Measurements from ENCODE around the gene C2orf66.

Gene C2orf66

GRCh38 chr2:196809260-196809659, at the start of gene C2orf66:
Gene C2orf66 (minus strand): TSS chr2:196809355. CDS start chr2:196809336, 19 bp downstream.
- Histone ChIP-seq H3K4me3 (ENCODE audit: low read depth in 1 of 2, low read length in 2 of 2) (no peak within 1 kb of the TSS), H3K9me3 (ENCODE audit: insufficient read depth, low read length, severe bottlenecking) (no peaks in the 10 kb centered on the region), H3K4me2 (ENCODE audit: insufficient read depth, low read length) (no peak within 1 kb of the TSS), H3K27me3 (ENCODE audit: insufficient read depth, low read length, poor library complexity) (no peaks in the 10 kb centered on the region), H3K4me1 (ENCODE audit: insufficient read depth, low read length) (no peaks in the 10 kb centered on the region), H4K20me1 (ENCODE audit: insufficient read depth, low read length) (no peaks in the 10 kb centered on the region), H2AFZ (ENCODE audit: low read depth, low read length) (no peak within 1 kb of the TSS), H3K9ac (ENCODE audit: low read depth, low read length) (no peak within 1 kb of the TSS), H3K36me3 (ENCODE audit: insufficient read depth, low read length) (no peaks in the 10 kb centered on the region), H3K79me2 (ENCODE audit: insufficient read depth, low read length) (no peaks in the 10 kb centered on the region), H3K27ac (ENCODE audit: low read length) (no peak within 1 kb of the TSS)
- TF ChIP-seq EZH2 (IDR thresholded peaks at IDR 0.05; ENCODE audit: borderline replicate concordance, low read depth, low read length, severe bottlenecking) (no peak), CTCF (IDR thresholded peaks at IDR 0.05; ENCODE audit: borderline replicate concordance, extremely low read depth, low read length, poor library complexity, severe bottlenecking) (no peak)
- DNase-seq (no peak), ATAC-seq (ENCODE audit: insufficient read depth, low read depth) (no peak)

GRCh38 chr2:196854629-196855028, 45.5 kb upstream of the C2orf66 start:
- H4K20me1 ChIP-seq (ENCODE audit: insufficient read depth, low read length): no peaks in the 10 kb centered on the region
- ATAC-seq (ENCODE audit: insufficient read depth, low read depth): no peak
- H3K27me3 ChIP-seq (ENCODE audit: insufficient read depth, low read length, poor library complexity): no peaks in the 10 kb centered on the region
- H3K9ac ChIP-seq (ENCODE audit: low read depth, low read length): no peak overlapping the region
- TF ChIP-seq EZH2 (IDR thresholded peaks at IDR 0.05; ENCODE audit: borderline replicate concordance, low read depth, low read length, severe bottlenecking) (no peak), CTCF (IDR thresholded peaks at IDR 0.05; ENCODE audit: borderline replicate concordance, extremely low read depth, low read length, poor library complexity, severe bottlenecking) (no peak)
- no peak overlapping the region for H3K4me3 ChIP-seq (ENCODE audit: low read depth in 1 of 2, low read length in 2 of 2)
- H3K9me3 ChIP-seq (ENCODE audit: insufficient read depth, low read length, severe bottlenecking): peaks cover 2% of the 10 kb centered on the region
- H3K36me3 ChIP-seq (ENCODE audit: insufficient read depth, low read length): peaks cover 20% of the 10 kb centered on the region
- H3K4me2 ChIP-seq (ENCODE audit: insufficient read depth, low read length): no peak overlapping the region
- H2AFZ ChIP-seq (ENCODE audit: low read depth, low read length): no peak overlapping the region
- no peak overlapping the region for H3K27ac ChIP-seq (ENCODE audit: low read length)
- DNase-seq: no peak
- no peaks in the 10 kb centered on the region for H3K79me2 ChIP-seq (ENCODE audit: insufficient read depth, low read length)
- H3K4me1 ChIP-seq (ENCODE audit: insufficient read depth, low read length): no peaks in the 10 kb centered on the region

DNA sequence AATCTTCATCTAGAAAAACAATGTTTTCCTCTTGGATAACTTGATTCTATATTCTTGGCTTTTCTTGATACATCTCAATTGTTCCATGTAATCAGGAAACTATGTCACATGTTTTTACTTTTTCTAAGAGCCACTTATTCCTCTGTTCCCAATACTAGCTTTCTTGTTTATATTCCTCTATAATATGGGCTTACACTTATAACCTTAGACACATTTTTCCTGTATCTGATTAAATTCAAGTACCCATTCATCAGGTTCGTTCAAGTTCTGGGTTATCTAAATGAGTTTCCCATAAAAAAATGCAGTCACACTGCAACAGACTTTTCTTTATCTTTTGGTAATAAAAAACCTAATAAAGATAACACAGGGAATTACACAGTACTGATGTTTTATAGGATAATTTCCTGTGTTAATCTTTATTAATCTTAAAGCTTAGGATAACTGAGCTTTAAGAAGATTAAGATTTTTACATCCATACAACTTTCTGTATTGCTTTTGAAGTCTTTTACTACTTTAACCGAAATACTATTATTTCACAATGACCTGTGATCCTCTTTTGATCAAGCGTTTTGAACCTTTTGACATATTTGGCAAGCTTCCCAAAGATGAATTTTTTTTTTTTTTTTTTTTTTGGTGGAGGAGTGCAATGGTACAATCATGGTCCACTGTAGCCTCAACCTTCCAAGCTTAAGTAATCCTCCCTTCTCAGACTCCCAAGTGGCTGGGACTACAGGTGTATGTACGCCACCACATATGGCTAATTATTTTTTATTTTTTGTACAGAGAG, 44.3 kb upstream of the C2orf66 start:
- Histone ChIP-seq H3K4me1 (ENCODE audit: insufficient read depth, low read length) (no peaks in the 10 kb centered on the region), H3K4me2 (ENCODE audit: insufficient read depth, low read length) (no peak overlapping the region), H4K20me1 (ENCODE audit: insufficient read depth, low read length) (no peaks in the 10 kb centered on the region), H2AFZ (ENCODE audit: low read depth, low read length) (no peak overlapping the region), H3K36me3 (ENCODE audit: insufficient read depth, low read length) (peaks cover 20% of the 10 kb centered on the region), H3K4me3 (ENCODE audit: low read depth in 1 of 2, low read length in 2 of 2) (no peak overlapping the region), H3K9me3 (ENCODE audit: insufficient read depth, low read length, severe bottlenecking) (no peaks in the 10 kb centered on the region), H3K9ac (ENCODE audit: low read depth, low read length) (no peak overlapping the region), H3K27ac (ENCODE audit: low read length) (no peak overlapping the region), H3K27me3 (ENCODE audit: insufficient read depth, low read length, poor library complexity) (no peaks in the 10 kb centered on the region), H3K79me2 (ENCODE audit: insufficient read depth, low read length) (no peaks in the 10 kb centered on the region)
- no peak for ATAC-seq (ENCODE audit: insufficient read depth, low read depth)
- DNase-seq: no peak
- no peak for TF ChIP-seq CTCF (IDR thresholded peaks at IDR 0.05; ENCODE audit: borderline replicate concordance, extremely low read depth, low read length, poor library complexity, severe bottlenecking)
- no peak for TF ChIP-seq EZH2 (IDR thresholded peaks at IDR 0.05; ENCODE audit: borderline replicate concordance, low read depth, low read length, severe bottlenecking)

All from DND-41 (cell line).